Stimulated activated CD4-positive, alpha-beta T cell treated with anti-CD3 and anti-CD28 coated beads, Interleukin-1b, Interleukin-23, amount 100 ng/mL, for 24 hours (primary cell): Measurements from ENCODE around the gene SCYGR4.
"Not testable (repeated sequence)": the region's sequence is repeated elsewhere in the genome, so short reads cannot be mapped to it uniquely, and the experiment has no call there.

Experiments used
- DNase-seq, 4 experiments: peaks; one replicate each; pipeline ENCODE4 v3.0.0-alpha.2; 2020; ENCODE audit warnings: low read depth in 4 of 4, low spot score in 1 of 4

The SCYGR4 gene

DNA sequence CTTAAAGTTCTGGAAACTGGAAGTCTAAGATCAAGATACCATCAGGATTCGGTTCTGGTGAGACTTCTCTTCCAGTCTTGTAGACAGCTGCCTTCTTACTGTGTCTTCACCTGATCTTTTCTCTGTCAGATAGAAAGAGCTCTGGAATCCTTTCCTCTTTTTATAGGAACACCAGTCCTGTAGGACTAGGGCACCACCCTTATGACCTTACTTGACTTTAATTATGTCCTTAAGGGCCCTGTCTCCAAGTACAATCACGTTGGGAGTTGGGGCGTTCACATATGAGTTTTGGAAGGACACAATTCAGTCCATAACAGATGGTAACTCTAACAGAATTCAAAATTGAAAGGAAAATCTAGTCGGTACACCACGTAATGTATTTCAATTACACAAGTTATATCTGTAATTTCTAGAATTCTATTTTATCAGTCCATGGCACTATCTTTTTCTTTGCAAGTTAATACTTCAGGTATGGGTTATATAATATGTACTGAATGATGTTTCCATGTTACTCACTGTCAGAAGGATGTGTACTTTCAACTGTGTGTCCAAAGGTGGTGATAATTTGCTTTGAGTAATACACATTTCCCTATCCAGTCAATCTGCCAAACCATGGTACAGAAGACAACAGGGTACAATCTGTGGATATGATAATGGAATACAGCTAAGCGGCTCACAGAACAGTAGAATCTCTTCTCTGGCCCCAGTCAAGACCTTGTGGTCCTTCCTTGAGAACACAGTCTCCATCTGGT is 48.1 kb downstream of the SCYGR4 start:
- DNase-seq: no peak

DNA sequence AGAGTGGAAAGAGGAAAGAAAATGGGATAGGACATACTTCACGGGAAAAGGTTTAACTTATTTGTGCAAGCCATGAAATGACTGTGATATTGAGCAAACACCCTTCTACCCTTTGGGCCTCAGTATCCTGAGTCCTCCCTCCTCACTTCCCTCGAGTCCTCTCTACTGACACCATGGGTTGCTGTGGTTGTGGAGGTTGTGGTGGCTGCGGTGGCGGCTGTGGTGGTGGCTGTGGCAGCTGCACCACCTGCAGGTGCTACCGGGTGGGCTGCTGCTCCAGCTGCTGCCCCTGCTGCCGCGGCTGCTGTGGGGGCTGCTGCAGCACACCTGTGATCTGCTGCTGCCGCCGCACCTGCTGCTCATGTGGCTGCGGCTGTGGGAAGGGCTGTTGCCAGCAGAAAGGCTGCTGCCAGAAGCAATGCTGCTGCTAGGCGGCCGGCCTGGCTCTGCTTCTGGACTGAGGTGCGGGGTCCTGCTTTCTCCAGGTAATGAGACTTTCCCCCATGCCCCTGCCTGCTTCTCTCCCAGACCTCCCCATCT is 49.4 kb downstream of the SCYGR4 start, which contains the start of gene SCYGR5:
Gene SCYGR5 (plus strand): TSS at position 174 of the 540 bp plus-strand sequence. CDS start 0 bp downstream, at position 174.
- not testable (repeated sequence) for DNase-seq
